NCI-H524 treated with DMSO at 0.1 percent for 48 hours (cell line): ENCODE measurements around the gene NANS.
"Not testable (repeated sequence)": the region's sequence is repeated elsewhere in the genome, so short reads cannot be mapped to it uniquely, and the experiment has no call there.

Source experiments
- DNase-seq: peaks from one replicate; lab custom pipeline; 2025; lab: John Stamatoyannopoulos, UW

Gene NANS

DNA sequence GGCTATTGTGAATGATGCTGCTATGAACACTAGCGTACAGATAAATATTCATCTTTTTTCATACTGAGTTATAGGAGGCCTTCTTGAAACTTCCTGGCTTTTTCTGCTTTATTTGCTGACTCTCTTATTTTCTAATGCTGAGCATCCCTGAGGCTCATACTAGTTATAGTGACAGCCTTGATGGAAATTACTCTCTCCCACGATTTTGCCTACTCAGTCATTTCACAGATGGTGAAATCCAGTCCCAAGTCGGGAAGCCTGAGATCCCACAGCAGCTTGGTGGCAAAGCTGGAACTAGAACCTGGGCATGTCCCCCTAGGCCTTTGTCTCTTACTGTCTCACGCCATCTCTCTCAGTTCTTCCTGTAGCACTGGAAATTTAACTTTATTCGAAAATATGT, 22.4 kb downstream of the NANS start:
- DNase-seq: no peak

DNA sequence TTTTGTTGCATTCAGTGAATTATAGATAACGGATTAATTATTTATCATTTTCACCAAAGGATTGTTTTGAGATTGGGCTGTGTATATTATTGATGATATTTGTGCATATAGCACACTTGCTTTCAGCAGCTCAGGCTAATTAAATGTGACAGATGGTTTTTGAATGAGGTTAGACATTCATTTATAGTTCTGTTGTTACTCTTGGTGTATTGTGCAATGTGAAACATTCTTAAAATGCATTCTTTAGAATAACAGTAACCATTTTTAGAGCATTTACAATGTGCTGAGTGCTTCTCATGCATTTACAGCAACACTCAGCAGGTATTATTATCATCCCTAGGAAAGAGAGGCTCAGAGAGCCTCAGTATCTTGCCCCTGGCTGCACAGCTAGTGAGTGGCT, 23.8 kb downstream of the NANS start:
- no peak for DNase-seq

DNA sequence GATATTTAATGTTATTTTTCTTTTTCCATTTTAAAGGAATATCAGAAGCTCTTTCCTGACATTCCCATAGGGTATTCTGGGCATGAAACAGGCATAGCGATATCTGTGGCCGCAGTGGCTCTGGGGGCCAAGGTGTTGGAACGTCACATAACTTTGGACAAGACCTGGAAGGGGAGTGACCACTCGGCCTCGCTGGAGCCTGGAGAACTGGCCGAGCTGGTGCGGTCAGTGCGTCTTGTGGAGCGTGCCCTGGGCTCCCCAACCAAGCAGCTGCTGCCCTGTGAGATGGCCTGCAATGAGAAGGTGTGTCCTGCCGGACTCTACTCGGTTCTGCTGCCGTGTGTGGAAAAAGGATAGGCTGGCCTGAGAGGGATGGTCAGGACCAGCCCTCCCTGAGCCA, 24.2 kb downstream of the NANS start:
- DNase-seq: no peak

DNA sequence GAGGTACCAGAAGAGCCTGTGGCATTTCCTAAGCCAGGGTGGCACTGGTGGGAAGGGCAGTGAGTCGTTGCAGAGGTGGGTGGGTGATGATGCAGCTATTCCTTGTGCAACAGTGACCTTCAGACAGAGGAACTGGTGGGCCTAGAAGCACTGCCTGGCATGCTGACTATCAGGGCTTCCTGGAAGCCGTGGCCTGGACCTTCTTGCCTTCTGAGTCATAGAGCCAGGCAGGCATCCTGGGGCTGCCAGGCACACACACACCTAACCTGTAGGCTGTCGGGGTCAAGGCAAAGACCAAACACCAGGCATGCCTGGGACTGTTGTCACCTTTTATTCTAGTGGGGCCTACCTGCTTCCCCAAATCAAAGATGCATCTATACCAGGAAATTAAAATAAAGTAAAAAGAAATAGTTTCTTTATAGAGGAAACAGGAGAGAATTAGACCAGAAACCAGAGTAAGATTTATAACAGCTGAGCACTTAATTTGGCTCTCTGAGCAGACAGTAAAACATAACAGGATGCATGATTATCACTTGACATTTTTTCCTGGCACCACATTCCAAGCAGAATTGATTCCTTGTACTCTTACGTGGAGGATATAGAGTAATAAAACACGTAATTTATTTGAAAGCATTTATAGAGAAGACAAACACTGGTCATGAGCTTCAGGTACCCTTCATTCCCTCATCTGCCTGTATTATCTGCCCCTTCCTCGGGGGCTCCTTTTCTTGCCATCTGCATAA, 25.1 kb downstream of the NANS start:
- DNase-seq: no peak

DNA sequence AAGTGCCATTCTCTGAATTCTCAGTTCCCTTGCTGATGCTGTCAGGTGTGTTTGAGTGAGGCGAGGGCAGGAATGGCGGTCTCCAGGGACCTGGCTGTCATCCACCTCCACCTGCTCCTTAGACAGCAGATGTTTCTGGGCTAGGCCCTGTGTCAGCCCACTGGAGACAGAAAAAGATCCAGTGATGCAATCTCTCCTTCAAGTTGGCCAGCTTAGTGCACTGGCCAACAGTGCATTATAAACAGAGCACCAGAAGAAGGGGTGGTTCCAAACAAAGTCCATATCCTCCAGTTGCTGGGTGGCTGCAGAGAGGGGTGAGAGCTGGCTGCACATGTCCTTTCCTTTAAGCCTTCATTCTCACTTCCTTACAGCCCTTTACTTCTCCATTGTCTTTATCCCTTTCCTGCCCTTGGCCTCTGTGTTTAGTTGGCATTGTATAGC, 26.5 kb downstream of the NANS start:
- no peak for DNase-seq

- no peak for DNase-seq
Observed at GRCh38 chr9:98083566-98084183, 27.1 kb downstream of the NANS start.

GRCh38 chr9:98084396-98084795, 27.9 kb downstream of the NANS start:
- no peak for DNase-seq

GRCh38 chr9:98085058-98085457, 28.5 kb downstream of the NANS start:
- no peak for DNase-seq

- DNase-seq: peak; percentile 34
Observed at GRCh38 chr9:98085944-98086343, 29.4 kb downstream of the NANS start.

DNA sequence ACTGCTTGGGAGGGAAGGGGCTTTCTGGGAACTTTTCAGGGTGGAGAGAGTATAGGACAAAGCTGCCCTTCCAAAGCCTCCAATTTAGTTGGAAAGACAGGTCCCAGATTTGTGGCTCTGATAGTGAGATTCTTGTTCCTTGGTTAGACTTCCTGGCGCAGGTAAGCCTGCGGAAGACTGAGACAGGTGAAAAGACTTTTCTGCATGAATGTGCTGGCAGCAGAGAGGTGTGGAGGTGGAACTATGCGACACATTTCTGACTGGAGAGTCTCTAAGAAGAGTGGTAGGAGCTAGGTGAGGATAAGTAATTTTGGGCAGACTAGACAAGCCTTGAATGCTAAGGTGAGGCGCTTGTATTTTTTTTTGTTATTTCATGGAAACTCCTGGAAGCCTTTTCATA, 29.9 kb downstream of the NANS start:
- DNase-seq: no peak

DNA sequence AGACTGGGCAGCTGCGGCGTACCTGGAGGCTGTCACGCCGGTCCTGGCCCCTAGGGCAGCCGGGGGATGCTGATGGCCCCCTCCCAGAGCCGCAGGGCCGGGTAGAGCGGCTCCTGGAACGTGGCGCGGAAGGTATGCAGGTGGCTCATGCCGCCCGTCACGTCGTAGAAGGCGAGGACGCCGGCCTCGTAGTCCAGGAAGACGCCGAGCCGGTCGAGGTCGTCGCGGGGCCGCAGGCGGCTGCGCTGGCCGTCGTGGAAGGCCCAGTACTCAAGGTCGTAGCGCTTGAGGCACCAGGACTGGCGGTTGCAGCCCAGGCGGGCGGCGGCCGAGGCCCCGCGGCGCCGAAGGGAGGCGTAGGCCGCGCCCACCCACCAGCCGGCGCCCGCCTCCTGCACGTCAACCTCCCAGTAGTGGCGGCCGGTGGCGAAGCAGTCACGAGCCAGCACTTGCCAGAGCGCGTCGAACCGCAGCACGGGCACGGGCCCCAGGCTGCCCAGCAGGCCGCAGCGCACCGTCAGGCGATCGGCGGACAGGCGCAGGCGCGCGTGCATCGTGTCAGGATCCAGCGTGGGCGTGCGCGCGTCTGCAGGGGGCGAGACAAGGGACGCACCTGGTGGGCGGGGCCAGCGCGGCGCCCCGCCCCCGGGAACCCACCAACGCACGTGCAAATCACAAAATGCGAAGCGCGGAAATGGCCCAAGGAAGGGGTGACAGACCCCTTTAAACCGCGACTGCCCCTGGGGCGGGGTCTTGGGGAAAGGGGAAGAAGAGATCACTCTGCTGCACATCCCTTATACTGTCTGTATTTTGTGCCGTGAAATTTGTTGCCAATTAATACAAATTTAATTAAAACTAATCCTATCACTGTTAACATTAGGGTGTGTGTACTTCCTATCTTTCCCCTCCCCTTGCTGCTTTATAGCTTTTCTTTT, 31.2 kb downstream of the NANS start:
- no peak for DNase-seq

GRCh38 chr9:98090674-98091073, 34.1 kb downstream of the NANS start:
- not testable (repeated sequence) for DNase-seq

GRCh38 chr9:98091735-98092612, 35.4 kb downstream of the NANS start:
- no peak for DNase-seq

DNA sequence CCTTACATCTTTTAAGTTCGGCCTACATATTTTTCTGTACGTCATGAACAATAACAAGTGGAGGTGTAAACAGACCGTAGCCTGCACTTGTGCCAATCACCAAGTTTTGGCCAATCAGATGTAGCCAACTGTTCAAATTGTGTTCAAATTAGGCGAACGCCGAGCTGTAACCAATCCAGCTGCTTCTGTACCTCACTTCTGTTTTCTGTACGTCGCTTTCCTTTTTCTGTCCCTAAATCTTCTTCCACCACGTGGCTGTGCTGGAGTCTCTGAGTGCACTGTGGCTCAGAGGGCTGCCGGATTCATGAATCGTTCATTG, 36.0 kb downstream of the NANS start:
- DNase-seq: no peak

- no peak for DNase-seq
Observed at GRCh38 chr9:98094316-98094715, 37.8 kb downstream of the NANS start.

DNA sequence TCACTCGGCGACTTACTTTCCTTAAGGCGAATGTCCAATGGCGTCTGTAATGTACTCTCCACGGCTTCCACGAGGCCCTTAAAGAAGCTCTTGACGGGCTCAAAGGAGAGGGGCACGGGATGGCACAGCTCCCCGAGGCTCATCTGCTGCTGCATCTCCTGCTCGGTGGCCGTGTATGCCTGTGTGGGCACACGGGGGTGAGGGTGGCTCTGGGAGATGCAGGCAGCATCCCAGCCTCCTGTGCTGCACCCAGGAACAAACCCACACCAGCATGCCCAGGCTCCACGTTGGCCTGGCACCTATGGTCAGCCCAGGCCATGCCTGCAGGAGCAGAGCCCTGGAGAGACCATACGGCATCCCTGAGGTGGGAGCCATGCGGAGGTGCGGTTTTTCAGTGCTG, 38.3 kb downstream of the NANS start:
- no peak for DNase-seq

GRCh38 chr9:98095401-98095800, 38.9 kb downstream of the NANS start:
- DNase-seq: no peak

GRCh38 chr9:98096091-98096490, 39.6 kb downstream of the NANS start:
- DNase-seq: no peak

GRCh38 chr9:98097836-98098235, 41.3 kb downstream of the NANS start:
- no peak for DNase-seq

GRCh38 chr9:98099346-98099745, 42.8 kb downstream of the NANS start:
- no peak for DNase-seq

DNA sequence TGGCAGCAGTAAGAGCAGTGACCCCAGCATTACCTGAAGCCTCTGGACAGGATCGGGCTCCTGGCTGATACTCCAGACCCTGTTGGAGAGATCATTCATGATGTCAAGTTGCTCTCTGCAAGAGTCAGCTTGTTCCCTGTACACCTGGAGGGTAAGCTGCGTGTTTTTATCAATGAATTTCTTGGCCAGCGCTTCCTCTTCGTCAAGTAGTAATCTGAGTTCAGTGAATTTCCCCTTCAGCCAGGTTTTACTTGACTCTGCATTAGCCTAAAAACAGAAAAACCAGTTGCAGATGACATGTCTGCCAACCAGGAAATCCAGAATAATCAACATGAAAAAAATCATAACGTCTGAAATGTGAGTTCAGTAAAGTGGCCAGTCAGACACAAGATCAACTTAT, 43.4 kb downstream of the NANS start:
- DNase-seq: no peak

GRCh38 chr9:98100456-98100855, 43.9 kb downstream of the NANS start:
- DNase-seq: no peak
